CD4-positive, alpha-beta memory T cell (primary cell): ENCODE results near the gene ZNF516. TPM values are rescaled to one million over a fixed set of nuclear protein-coding genes. Genes with fewer than 3 reads are reported as not detected.

Experiments
- CTCF ChIA-PET: fragments of 350-600 bp; sonication (Branson Sonifier 250); formaldehyde crosslinking; loops from one replicate; lab custom pipeline; 2021; ENCODE audit warnings: inconsistent platforms; ENCODE audit not compliant: partially characterized antibody; lab: Charles Lee
- POLR2A ChIA-PET: fragments of 350-600 bp; sonication (Branson Sonifier 250); formaldehyde crosslinking; loops from one replicate; lab custom pipeline; 2021; ENCODE audit not compliant: partially characterized antibody; lab: Charles Lee
- DNase-seq, 5 donors: peaks; one replicate each; pipeline versions ENCODE4 v3.0.0 to v3.0.0-alpha.2; 2020 to 2022; ENCODE audit warnings: mixed read lengths in 1 of 5
- H3K27ac ChIP-seq: one replicate; pipeline ENCODE4 v1.7.0; 2013; ENCODE audit warnings: low read depth, low read length
- H3K27me3 ChIP-seq: 2 replicates; pipeline ENCODE4 v1.7.0; 2013; ENCODE audit warnings: mild to moderate bottlenecking, low read length, moderate library complexity; ENCODE audit not compliant: insufficient read depth
- H3K36me3 ChIP-seq: 2 replicates; pipeline ENCODE4 v1.7.0; 2013; ENCODE audit warnings: mild to moderate bottlenecking, low read length, moderate library complexity; ENCODE audit not compliant: insufficient read depth
- H3K4me1 ChIP-seq: 2 replicates; pipeline ENCODE4 v1.7.0; 2013; ENCODE audit warnings: mild to moderate bottlenecking, low read length, moderate library complexity; ENCODE audit not compliant: insufficient read depth
- H3K4me3 ChIP-seq, 2 donors: one replicate each; pipeline ENCODE4 v1.7.0; 2013; ENCODE audit warnings: low read length in 2 of 2, mild to moderate bottlenecking in 1 of 2
- H3K9me3 ChIP-seq, 2 donors: one replicate each; pipeline ENCODE4 v1.7.0; 2013; ENCODE audit warnings: low read length in 2 of 2, control low read depth in 1 of 2; ENCODE audit not compliant: control insufficient read depth in 1 of 2
- H3K27ac Mint-ChIP-seq, 7 donors: one replicate each; pipeline ENCODE4 v1.8.0; 2020 to 2021; ENCODE audit warnings: mixed read lengths in 7 of 7, mild to moderate bottlenecking in 6 of 7, inconsistent platforms in 3 of 7, moderate library complexity in 3 of 7
- H3K27me3 Mint-ChIP-seq, 2 donors: one replicate each; pipeline ENCODE4 v1.8.0; 2020 to 2021; ENCODE audit warnings: mixed read lengths in 2 of 2
- H3K36me3 Mint-ChIP-seq, 2 donors: one replicate each; pipeline ENCODE4 v1.8.0; 2020 to 2021; ENCODE audit warnings: mixed read lengths in 2 of 2, inconsistent platforms in 1 of 2, mild to moderate bottlenecking in 1 of 2
- H3K4me1 Mint-ChIP-seq, 4 donors: one replicate each; pipeline ENCODE4 v1.8.0; 2020 to 2021; ENCODE audit warnings: mixed read lengths in 4 of 4, mild to moderate bottlenecking in 1 of 4
- H3K4me3 Mint-ChIP-seq, 8 donors: one replicate each; pipeline ENCODE4 v1.8.0; 2020 to 2021; ENCODE audit warnings: mixed read lengths in 8 of 8, mild to moderate bottlenecking in 7 of 8, moderate library complexity in 6 of 8, inconsistent platforms in 3 of 8
- H3K9me3 Mint-ChIP-seq, 8 donors: one replicate each; pipeline ENCODE4 v1.8.0; 2020 to 2021; ENCODE audit warnings: mixed read lengths in 8 of 8, mild to moderate bottlenecking in 5 of 8, inconsistent platforms in 3 of 8, moderate library complexity in 1 of 8
- intact Hi-C: fragments of 100-400 bp; cut with micrococcal nuclease; formaldehyde crosslinking; loops from one replicate; pipeline ENCODE4 v1.15.1; 2023
- polyA plus RNA-seq, 2 donors: library from polyadenylated mRNA; unstranded; fragments of 300-500 nt; fragmentation: Illumina TruSeq; gene quantifications; one replicate each; pipeline ENCODE4 v1.2.3, GENCODE V29; 2021
- total RNA-seq, 2 experiments: library from RNA; stranded (reverse); gene quantifications; one replicate each; pipeline ENCODE4 v1.2.3, GENCODE V29; 2021

Gene ZNF516
- total and polyA plus RNA-seq, 4 experiments from 2014 or later, result 0.25 to 9.9 (median 4.9) TPM

DNA sequence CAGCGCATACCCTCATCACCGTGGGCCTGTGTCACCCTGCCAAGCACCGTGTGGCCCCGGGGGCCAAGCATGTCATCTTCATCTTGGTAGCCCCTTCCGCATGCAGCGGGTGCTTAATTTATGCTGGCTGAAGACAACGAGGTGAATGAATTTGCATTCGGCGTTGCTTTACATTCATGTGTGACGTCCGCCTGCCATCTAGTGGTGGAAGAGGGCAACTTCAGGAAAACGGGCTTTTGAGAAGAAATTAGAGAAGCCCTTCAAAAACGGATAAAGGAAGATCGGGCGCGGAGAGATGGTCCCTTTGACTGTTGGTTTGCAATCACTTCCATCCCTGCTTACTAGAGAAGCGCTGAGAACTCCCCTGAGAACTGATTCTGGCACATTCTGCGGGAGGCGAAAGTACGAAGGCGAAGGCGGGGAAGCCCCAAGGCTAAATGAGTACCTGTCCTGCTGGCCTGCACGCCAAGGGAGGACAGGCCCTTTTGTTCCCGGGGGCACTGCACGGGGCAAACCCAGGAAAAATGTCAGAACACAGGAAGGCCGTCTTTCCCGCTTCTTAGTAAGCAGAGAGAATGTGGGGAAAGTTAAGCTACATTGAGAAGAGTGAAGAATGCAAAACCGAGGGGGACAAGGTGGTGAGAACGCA lies 145.9 kb downstream of the ZNF516 start:
- peaks cover 3 to 7% (median 5%) of the 10 kb centered on the region in 4 donors for H3K4me1 Mint-ChIP-seq

GRCh38 chr18:76348267-76349066 lies 146.6 kb downstream of the ZNF516 start:
- Mint-ChIP-seq H3K27me3 (no peaks in the 10 kb centered on the region), H3K9me3 (peaks cover 0 to 4% (median 0%) of the 10 kb centered on the region in 8 donors), H3K27ac (no peak overlapping the region), H3K36me3 (no peaks in the 10 kb centered on the region), H3K4me1 (peaks cover 3 to 7% (median 5%) of the 10 kb centered on the region in 4 donors), H3K4me3 (peak overlapping the region in 1 of 8 donors; percentile 6)
- H3K27me3 ChIP-seq, result no peaks in the 10 kb centered on the region
- ChIA-PET POLR2A (no interaction called here), CTCF (interaction anchor here (0.9 to 1.9 kb wide), 4 partner anchors 12 to 1871 kb away, joined by 3 to 6 read pairs (median 4); no protein-coding TSS in a partner anchor)
- DNase-seq, result peak in 1 of 5 donors; percentile 0
- H3K4me1 ChIP-seq, result no peaks in the 10 kb centered on the region
- H3K27ac ChIP-seq, result no peak overlapping the region
- H3K36me3 ChIP-seq, result no peaks in the 10 kb centered on the region
- H3K9me3 ChIP-seq, result no peaks in the 10 kb centered on the region
- no peak overlapping the region for H3K4me3 ChIP-seq
- intact Hi-C loops, result loop anchor here (1.0 kb wide), 1 partner anchor 1696 kb away; no protein-coding TSS in a partner anchor

More for the DNA sequence above, 145.9 kb downstream of the ZNF516 start:
- H3K9me3 ChIP-seq, result no peaks in the 10 kb centered on the region
- no peaks in the 10 kb centered on the region for H3K36me3 ChIP-seq
- H3K9me3 Mint-ChIP-seq, result peaks cover 0 to 6% (median 0%) of the 10 kb centered on the region in 8 donors
- H3K4me1 ChIP-seq, result no peaks in the 10 kb centered on the region
- POLR2A ChIA-PET, result no interaction called here
- H3K27me3 Mint-ChIP-seq, result no peaks in the 10 kb centered on the region
- intact Hi-C loops, result loop anchor here (1.0 kb wide), 1 partner anchor 1697 kb away; no protein-coding TSS in a partner anchor
- CTCF ChIA-PET, result interaction anchor here (0.8 to 1.9 kb wide), 5 partner anchors 13 to 1872 kb away, joined by 3 to 6 read pairs (median 3); no protein-coding TSS in a partner anchor
- DNase-seq, result peak; percentile 44 to 55 (median 51)
- H3K27ac Mint-ChIP-seq, result peak overlapping the region in 2 of 7 donors; percentile 48 to 74
- H3K4me3 ChIP-seq, result no peak overlapping the region
- H3K36me3 Mint-ChIP-seq, result no peaks in the 10 kb centered on the region
- no peak overlapping the region for H3K27ac ChIP-seq
- no peaks in the 10 kb centered on the region for H3K27me3 ChIP-seq
- H3K4me3 Mint-ChIP-seq, result peak overlapping the region in 1 of 8 donors; percentile 25

DNA sequence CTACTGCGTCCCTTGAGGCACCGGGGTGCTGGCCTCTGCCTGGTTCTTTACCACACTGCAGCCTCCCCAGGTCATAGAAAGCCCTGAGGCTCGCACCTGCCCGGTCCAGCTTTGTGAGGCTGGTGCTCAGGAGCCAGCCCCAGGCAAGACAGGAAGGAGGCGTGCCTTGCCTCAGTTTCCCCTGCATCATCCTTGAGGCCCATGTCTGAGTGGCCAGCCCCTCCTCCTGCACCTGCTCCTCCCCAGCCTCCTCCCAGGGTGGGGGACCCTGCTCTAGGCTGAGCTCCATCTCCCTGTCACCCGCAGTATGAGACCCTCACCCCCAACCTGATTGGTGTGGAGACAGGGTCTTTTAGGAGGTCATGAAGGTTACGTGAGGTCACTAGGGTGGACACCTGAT lies 147.7 kb downstream of the ZNF516 start:
- Mint-ChIP-seq H3K27ac (no peak overlapping the region), H3K27me3 (no peaks in the 10 kb centered on the region), H3K36me3 (no peaks in the 10 kb centered on the region), H3K4me3 (no peak overlapping the region), H3K9me3 (no peaks in the 10 kb centered on the region), H3K4me1 (peaks cover 3 to 7% (median 5%) of the 10 kb centered on the region in 4 donors)
- Histone ChIP-seq H3K27me3 (no peaks in the 10 kb centered on the region), H3K9me3 (no peaks in the 10 kb centered on the region), H3K4me1 (no peaks in the 10 kb centered on the region), H3K4me3 (no peak overlapping the region), H3K27ac (no peak overlapping the region), H3K36me3 (no peaks in the 10 kb centered on the region)
- DNase-seq, result no peak
- intact Hi-C loops, result no loop called here
- POLR2A ChIA-PET, result no interaction called here
- CTCF ChIA-PET, result interaction anchor here (1.4 to 1.9 kb wide), 3 partner anchors 15 to 1723 kb away, joined by 4 to 6 read pairs (median 5); no protein-coding TSS in a partner anchor

- CTCF ChIA-PET, result interaction anchor here (0.9 to 1.4 kb wide), 3 partner anchors 10 to 1723 kb away, joined by 3 to 5 read pairs (median 3); no protein-coding TSS in a partner anchor
These were observed 148.4 kb downstream of the ZNF516 start for GRCh38 chr18:76346490-76347130.

GRCh38 chr18:76345901-76346300 lies 149.1 kb downstream of the ZNF516 start:
- CTCF ChIA-PET, result interaction anchor here (0.9 to 1.9 kb wide), 4 partner anchors 11 to 1722 kb away, joined by 3 to 4 read pairs (median 3); no protein-coding TSS in a partner anchor

More at GRCh38 chr18:76346490-76347130, 148.4 kb downstream of the ZNF516 start:
- POLR2A ChIA-PET, result no interaction called here
- no peaks in the 10 kb centered on the region for H3K36me3 ChIP-seq
- H3K27ac ChIP-seq, result no peak overlapping the region
- Mint-ChIP-seq H3K27me3 (no peaks in the 10 kb centered on the region), H3K36me3 (no peaks in the 10 kb centered on the region), H3K27ac (no peak overlapping the region), H3K4me3 (no peak overlapping the region), H3K9me3 (no peaks in the 10 kb centered on the region), H3K4me1 (peaks cover 3 to 7% (median 5%) of the 10 kb centered on the region in 4 donors)
- intact Hi-C loops, result no loop called here
- no peaks in the 10 kb centered on the region for H3K9me3 ChIP-seq
- H3K27me3 ChIP-seq, result no peaks in the 10 kb centered on the region
- no peak for DNase-seq
- no peak overlapping the region for H3K4me3 ChIP-seq
- no peaks in the 10 kb centered on the region for H3K4me1 ChIP-seq

GRCh38 chr18:76343938-76344569 lies 151.0 kb downstream of the ZNF516 start:
- Histone ChIP-seq H3K9me3 (no peaks in the 10 kb centered on the region), H3K36me3 (no peaks in the 10 kb centered on the region), H3K4me1 (no peaks in the 10 kb centered on the region), H3K27ac (no peak overlapping the region), H3K4me3 (no peak overlapping the region), H3K27me3 (no peaks in the 10 kb centered on the region)
- Mint-ChIP-seq H3K36me3 (no peaks in the 10 kb centered on the region), H3K27me3 (no peaks in the 10 kb centered on the region), H3K9me3 (peaks cover 0 to 15% (median 3%) of the 10 kb centered on the region in 8 donors), H3K4me3 (no peak overlapping the region), H3K4me1 (peaks cover 1 to 3% (median 2%) of the 10 kb centered on the region in 4 donors), H3K27ac (no peak overlapping the region)
- intact Hi-C loops, result no loop called here
- ChIA-PET POLR2A (no interaction called here), CTCF (interaction anchor here (1.9 kb wide), 1 partner anchor 1720 kb away, joined by 4 read pairs; no protein-coding TSS in a partner anchor)
- no peak for DNase-seq

More at GRCh38 chr18:76345901-76346300, 149.1 kb downstream of the ZNF516 start:
- Mint-ChIP-seq H3K27me3 (no peaks in the 10 kb centered on the region), H3K4me1 (peaks cover 3 to 7% (median 5%) of the 10 kb centered on the region in 4 donors), H3K4me3 (no peak overlapping the region), H3K27ac (no peak overlapping the region), H3K36me3 (no peaks in the 10 kb centered on the region), H3K9me3 (peaks cover 0 to 2% (median 0%) of the 10 kb centered on the region in 8 donors)
- Histone ChIP-seq H3K27me3 (no peaks in the 10 kb centered on the region), H3K4me3 (no peak overlapping the region), H3K36me3 (no peaks in the 10 kb centered on the region), H3K9me3 (no peaks in the 10 kb centered on the region), H3K27ac (no peak overlapping the region), H3K4me1 (no peaks in the 10 kb centered on the region)
- DNase-seq, result no peak
- POLR2A ChIA-PET, result no interaction called here
- intact Hi-C loops, result no loop called here
